Erythroblast (primary cell): ENCODE data around the gene NOM1.
"Not testable (repeated sequence)": the region's sequence is repeated elsewhere in the genome, so short reads cannot be mapped to it uniquely, and the experiment has no call there.

Experiments
- GATA1 ChIP-seq: IDR thresholded peaks from 2 replicates; pipeline ENCODE4 v1.6.1; 2011; ENCODE audit warnings: low read depth, mild to moderate bottlenecking, control low read depth, low read length, moderate library complexity
- POLR2A ChIP-seq: IDR thresholded peaks from 2 replicates; pipeline ENCODE4 v1.6.1; 2011; ENCODE audit warnings: mild to moderate bottlenecking, low read length

DNA sequence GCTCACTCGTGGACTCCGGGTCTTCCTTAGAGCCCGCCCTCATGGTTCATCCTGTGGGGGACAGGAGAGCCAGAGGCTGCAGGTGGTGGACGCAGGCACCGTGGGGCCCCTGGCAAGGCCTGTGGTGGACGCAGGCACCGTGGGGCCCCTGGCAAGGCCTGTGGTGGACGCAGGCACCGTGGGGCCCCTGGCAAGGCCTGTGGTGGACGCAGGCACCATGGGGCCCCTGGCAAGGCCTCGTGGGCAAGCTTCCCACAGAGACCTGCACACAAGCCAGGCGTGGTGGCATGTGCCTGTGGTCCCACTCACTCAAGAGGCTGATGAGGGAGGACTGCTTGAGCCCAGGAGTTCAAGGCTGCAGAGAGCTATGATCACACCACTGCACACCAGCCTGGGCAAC is 23.7 kb upstream of the NOM1 start:
- not testable (repeated sequence) for TF ChIP-seq POLR2A, GATA1
